ENCODE results near the gene DMD. TPM values are rescaled to one million over a fixed set of nuclear protein-coding genes. Genes with fewer than 3 reads are reported as not detected.
"Not testable (repeated sequence)": the region's sequence is repeated elsewhere in the genome, so short reads cannot be mapped to it uniquely, and the experiment has no call there.

Gene DMD
- total and polyA plus RNA-seq, 2 donors (not counting 1 experiment from before 2014, with no cell fraction given): 5.1 to 7.2 TPM

- no peak for DNase-seq (ENCODE audit: low read depth in 2 of 2)
- H3K9me3 ChIP-seq (ENCODE audit: control insufficient read depth, insufficient read depth, low read depth, low read length): no peaks in the 10 kb centered on the region
- no peak overlapping the region for H3K4me3 ChIP-seq (replicated peaks in 1 of 4; ENCODE audit: control extremely low read depth in 1 of 4, insufficient read depth in 1 of 4, low read depth in 3 of 4, low read length in 4 of 4)
- no peaks in the 10 kb centered on the region for H3K79me2 ChIP-seq (ENCODE audit: control insufficient read depth, insufficient read depth, low read length)
- H3K9ac ChIP-seq (ENCODE audit: insufficient read depth, low read length): no peak overlapping the region
- H3K4me2 ChIP-seq (ENCODE audit: extremely low read depth, insufficient read depth, low read length): no peak overlapping the region
- H3K4me1 ChIP-seq (ENCODE audit: control insufficient read depth, extremely low read depth, insufficient read depth, low read length): no peaks in the 10 kb centered on the region
- TF ChIP-seq CTCF (conservative IDR thresholded peaks at IDR 0.05 in 1 of 2, IDR thresholded peaks at IDR 0.05 in 1 of 2; ENCODE audit: low read depth in 1 of 2, low read length in 2 of 2): no peak
- TF ChIP-seq EZH2 (IDR thresholded peaks at IDR 0.05; ENCODE audit: low read length, missing control alignments): no peak
- H3K27ac ChIP-seq (ENCODE audit: insufficient read depth, low read length): no peak overlapping the region
- no peaks in the 10 kb centered on the region for H3K27me3 ChIP-seq (ENCODE audit: control insufficient read depth, insufficient read depth, low read length)
- H3K36me3 ChIP-seq (ENCODE audit: control insufficient read depth, insufficient read depth, low read length): no peaks in the 10 kb centered on the region
- H2AFZ ChIP-seq (ENCODE audit: low read length): no peak overlapping the region
- no peaks in the 10 kb centered on the region for H4K20me1 ChIP-seq (ENCODE audit: control insufficient read depth, extremely low read depth, insufficient read depth, low read length)
Observed at GRCh38 chrX:32267796-32268195, 943.6 kb downstream of the DMD start.

- H2AFZ ChIP-seq (ENCODE audit: low read length); H3K4me3 ChIP-seq (replicated peaks in 1 of 4; ENCODE audit: control extremely low read depth in 1 of 4, insufficient read depth in 1 of 4, low read depth in 3 of 4, low read length in 4 of 4); H3K36me3 ChIP-seq (ENCODE audit: control insufficient read depth, insufficient read depth, low read length); H4K20me1 ChIP-seq (ENCODE audit: control insufficient read depth, extremely low read depth, insufficient read depth, low read length); H3K9ac ChIP-seq (ENCODE audit: insufficient read depth, low read length); H3K79me2 ChIP-seq (ENCODE audit: control insufficient read depth, insufficient read depth, low read length); H3K4me1 ChIP-seq (ENCODE audit: control insufficient read depth, extremely low read depth, insufficient read depth, low read length); H3K4me2 ChIP-seq (ENCODE audit: extremely low read depth, insufficient read depth, low read length); H3K27me3 ChIP-seq (ENCODE audit: control insufficient read depth, insufficient read depth, low read length); H3K9me3 ChIP-seq (ENCODE audit: control insufficient read depth, insufficient read depth, low read depth, low read length); H3K27ac ChIP-seq (ENCODE audit: insufficient read depth, low read length): not testable (repeated sequence)
- DNase-seq (ENCODE audit: low read depth in 2 of 2): peak in 1 of 2 donors; percentile 3
- peak in 1 of 2 donors; percentile 22 for TF ChIP-seq CTCF (conservative IDR thresholded peaks at IDR 0.05 in 1 of 2, IDR thresholded peaks at IDR 0.05 in 1 of 2; ENCODE audit: low read depth in 1 of 2, low read length in 2 of 2)
Observed at GRCh38 chrX:32246675-32247074, 964.7 kb downstream of the DMD start.

GRCh38 chrX:32195611-32196010, 1015.7 kb downstream of the DMD start:
- Histone ChIP-seq H3K4me2 (ENCODE audit: extremely low read depth, insufficient read depth, low read length) (no peak overlapping the region), H3K4me3 (replicated peaks in 1 of 4; ENCODE audit: control extremely low read depth in 1 of 4, insufficient read depth in 1 of 4, low read depth in 3 of 4, low read length in 4 of 4) (no peak overlapping the region), H3K36me3 (ENCODE audit: control insufficient read depth, insufficient read depth, low read length) (no peaks in the 10 kb centered on the region), H2AFZ (ENCODE audit: low read length) (no peak overlapping the region), H3K79me2 (ENCODE audit: control insufficient read depth, insufficient read depth, low read length) (no peaks in the 10 kb centered on the region), H3K4me1 (ENCODE audit: control insufficient read depth, extremely low read depth, insufficient read depth, low read length) (no peaks in the 10 kb centered on the region), H3K27ac (ENCODE audit: insufficient read depth, low read length) (no peak overlapping the region), H3K27me3 (ENCODE audit: control insufficient read depth, insufficient read depth, low read length) (no peaks in the 10 kb centered on the region), H4K20me1 (ENCODE audit: control insufficient read depth, extremely low read depth, insufficient read depth, low read length) (no peaks in the 10 kb centered on the region), H3K9ac (ENCODE audit: insufficient read depth, low read length) (no peak overlapping the region), H3K9me3 (ENCODE audit: control insufficient read depth, insufficient read depth, low read depth, low read length) (no peaks in the 10 kb centered on the region)
- TF ChIP-seq EZH2 (IDR thresholded peaks at IDR 0.05; ENCODE audit: low read length, missing control alignments) (no peak), CTCF (conservative IDR thresholded peaks at IDR 0.05 in 1 of 2, IDR thresholded peaks at IDR 0.05 in 1 of 2; ENCODE audit: low read depth in 1 of 2, low read length in 2 of 2) (no peak)
- DNase-seq (ENCODE audit: low read depth in 2 of 2): no peak
